Measurements from ENCODE around the gene DAB1.
"Not testable (repeated sequence)": the region's sequence is repeated elsewhere in the genome, so short reads cannot be mapped to it uniquely, and the experiment has no call there.

The DAB1 gene

DNA sequence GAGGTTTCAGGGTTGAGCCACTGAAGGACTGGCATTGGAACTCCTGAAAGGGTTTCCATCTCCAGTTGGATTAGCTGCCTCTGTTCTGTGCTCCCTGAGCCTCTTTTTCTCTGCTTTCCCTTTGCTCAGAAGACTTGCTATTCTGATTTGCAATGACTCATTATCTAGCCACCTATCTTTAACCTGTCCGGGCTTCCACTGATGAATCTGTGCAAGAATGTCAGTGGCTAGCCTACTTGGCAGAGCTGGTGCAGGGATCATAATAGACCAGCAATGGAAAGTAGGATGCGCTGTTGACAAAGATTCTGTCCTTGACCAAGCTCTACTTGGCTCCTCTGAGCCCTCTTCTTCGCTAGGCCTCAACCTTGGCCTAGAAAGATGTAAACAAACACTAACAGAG lies 336.2 kb downstream of the DAB1 start:
- not testable (repeated sequence) for DNase-seq (ENCODE audit: low read depth in 1 of 2, low spot score in 1 of 2)

DNA sequence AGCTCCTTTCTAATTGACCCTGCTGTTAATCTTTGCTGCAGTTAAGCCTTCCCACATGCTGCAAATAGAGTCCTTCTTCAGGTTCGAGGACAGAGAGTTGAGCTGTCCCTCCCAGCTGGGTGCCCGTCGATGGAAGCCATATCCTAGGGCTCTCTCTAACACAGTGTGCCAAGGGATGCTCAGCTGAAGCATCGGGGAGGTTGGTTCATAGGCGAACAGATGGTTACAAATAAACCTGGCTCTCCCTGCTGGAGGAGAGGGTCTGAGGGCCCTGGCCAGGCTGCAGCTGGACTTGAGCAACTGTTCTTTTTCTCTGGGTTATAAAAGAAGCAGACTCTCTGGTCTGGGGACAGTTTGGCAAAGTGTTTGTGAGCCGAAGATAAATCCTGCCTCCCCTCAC lies 337.7 kb downstream of the DAB1 start:
- no peak for DNase-seq (ENCODE audit: low read depth in 1 of 2, low spot score in 1 of 2)

GRCh38 chr1:57084701-57085100 lies 339.2 kb downstream of the DAB1 start:
- no peak for DNase-seq (ENCODE audit: low read depth in 1 of 2, low spot score in 1 of 2)

GRCh38 chr1:57082711-57083439 lies 341.0 kb downstream of the DAB1 start:
- no peak for DNase-seq (ENCODE audit: low read depth in 1 of 2, low spot score in 1 of 2)

- DNase-seq (ENCODE audit: low read depth in 1 of 2, low spot score in 1 of 2), result no peak
Measured at GRCh38 chr1:57079454-57080157, 344.3 kb downstream of the DAB1 start.

DNA sequence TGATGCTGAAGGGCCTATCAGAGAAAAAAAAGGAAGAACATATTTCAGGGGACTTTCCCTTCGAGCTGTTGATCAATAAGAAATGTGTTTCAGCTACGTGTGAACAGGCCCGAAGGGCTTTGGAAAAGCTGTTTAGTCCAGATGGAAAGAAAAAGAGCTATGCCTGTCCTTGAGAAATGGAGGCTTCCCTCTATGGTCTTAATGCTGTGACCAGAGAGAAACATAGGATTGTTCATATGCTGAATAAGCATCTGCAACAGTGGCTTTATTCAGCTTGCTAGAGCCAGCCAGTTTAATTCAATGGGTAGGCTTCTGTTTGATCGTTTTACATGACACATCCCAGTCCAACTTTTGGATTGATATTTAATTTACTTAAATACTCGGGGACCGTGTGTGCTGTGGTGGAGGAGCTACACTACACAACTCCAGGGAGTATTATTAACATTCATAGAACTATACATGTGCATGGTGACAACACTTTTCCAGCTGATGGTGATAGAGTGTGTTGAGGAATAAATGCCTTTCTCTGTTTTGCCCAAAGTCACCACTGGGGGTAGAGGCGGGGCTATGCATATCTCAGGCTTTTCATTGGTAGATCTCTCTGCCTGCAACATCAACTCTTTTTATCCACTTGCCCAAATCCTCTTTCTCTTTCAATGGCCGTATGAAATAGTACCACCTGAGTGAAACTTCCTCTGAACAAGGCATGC lies 351.3 kb downstream of the DAB1 start:
- DNase-seq (ENCODE audit: low read depth in 1 of 2, low spot score in 1 of 2), result no peak

- DNase-seq (ENCODE audit: low read depth in 1 of 2, low spot score in 1 of 2), result no peak
Measured at GRCh38 chr1:57067863-57068262, 356.0 kb downstream of the DAB1 start.

DNA sequence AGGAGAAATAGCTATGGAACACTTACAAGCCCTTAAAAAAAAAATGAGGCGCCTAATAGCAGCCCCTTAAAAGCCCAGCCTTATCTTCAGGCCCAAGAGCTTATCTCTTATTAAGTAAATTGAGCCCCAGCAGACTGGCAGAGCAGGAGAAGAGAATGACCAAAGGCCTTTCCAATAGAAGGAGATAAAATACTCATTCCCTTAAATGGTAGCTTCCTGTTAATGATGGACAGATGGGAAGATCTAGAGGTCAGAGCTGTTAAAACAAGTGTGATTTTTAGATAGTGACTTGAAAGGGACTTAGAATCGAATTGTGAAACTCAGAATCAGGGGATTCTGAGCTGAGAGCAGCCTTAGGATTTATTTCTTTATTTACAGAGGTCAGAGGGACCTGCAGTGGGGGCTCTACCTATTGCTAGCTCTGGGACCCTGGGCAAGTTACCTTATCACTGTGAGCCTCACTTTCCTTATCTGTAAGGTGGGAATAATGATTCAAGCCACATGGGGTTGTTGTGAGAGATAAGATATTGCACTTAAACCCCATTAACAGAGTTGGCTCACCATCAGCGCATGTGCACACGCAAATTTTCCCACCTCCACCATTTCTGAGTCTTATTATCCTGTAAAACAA lies 356.8 kb downstream of the DAB1 start:
- DNase-seq (ENCODE audit: low read depth in 1 of 2, low spot score in 1 of 2), result no peak

GRCh38 chr1:57065442-57065841 lies 358.4 kb downstream of the DAB1 start:
- no peak for DNase-seq (ENCODE audit: low read depth in 1 of 2, low spot score in 1 of 2)

- DNase-seq (ENCODE audit: low read depth in 1 of 2, low spot score in 1 of 2), result no peak
Measured at GRCh38 chr1:57064379-57065140, 359.3 kb downstream of the DAB1 start.

GRCh38 chr1:57063406-57064125 lies 360.3 kb downstream of the DAB1 start:
- no peak for DNase-seq (ENCODE audit: low read depth in 1 of 2, low spot score in 1 of 2)

- DNase-seq (ENCODE audit: low read depth in 1 of 2, low spot score in 1 of 2), result no peak
Measured at GRCh38 chr1:57061369-57061768, 362.5 kb downstream of the DAB1 start.

DNA sequence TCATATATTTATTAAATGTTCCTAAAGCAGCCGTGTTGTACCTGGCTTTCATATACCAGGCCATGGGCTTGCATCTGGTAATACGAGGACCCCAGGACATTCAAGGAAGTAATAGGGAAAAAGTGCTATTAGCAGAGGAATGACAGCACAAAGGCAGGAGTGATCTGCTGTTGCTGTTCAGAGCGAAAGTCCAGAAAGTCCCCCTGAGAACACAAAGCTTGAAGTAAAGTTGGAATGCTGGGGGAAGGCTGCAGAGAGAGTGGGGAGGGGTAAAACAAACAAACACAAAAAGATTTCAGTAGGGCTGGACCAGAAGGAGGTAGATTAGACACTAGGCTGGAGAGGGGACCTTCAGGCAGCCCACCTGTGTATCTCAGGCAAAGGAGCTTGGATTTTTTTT lies 363.4 kb downstream of the DAB1 start:
- DNase-seq (ENCODE audit: low read depth in 1 of 2, low spot score in 1 of 2), result no peak

GRCh38 chr1:57058652-57059501 lies 365.0 kb downstream of the DAB1 start:
- no peak for DNase-seq (ENCODE audit: low read depth in 1 of 2, low spot score in 1 of 2)

DNA sequence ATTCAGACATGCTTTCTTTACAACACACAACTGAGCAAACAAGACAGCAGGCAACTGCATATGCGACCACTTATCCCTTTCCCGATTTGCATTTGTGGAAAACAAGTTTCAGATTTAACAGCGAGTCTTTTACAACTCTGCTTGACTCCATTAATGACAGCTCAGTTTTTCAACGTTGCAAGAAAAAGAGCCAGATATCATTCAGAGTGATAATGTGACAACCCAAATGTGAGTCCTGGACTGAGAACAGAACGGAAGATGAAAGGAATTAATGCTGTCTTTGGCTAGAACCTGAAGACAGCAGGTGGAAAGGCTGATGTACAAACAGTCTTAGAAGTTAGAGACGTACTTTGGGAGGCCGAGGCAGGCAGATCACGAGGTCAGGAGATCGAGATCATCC lies 375.0 kb downstream of the DAB1 start:
- no peak for DNase-seq (ENCODE audit: low read depth in 1 of 2, low spot score in 1 of 2)

DNA sequence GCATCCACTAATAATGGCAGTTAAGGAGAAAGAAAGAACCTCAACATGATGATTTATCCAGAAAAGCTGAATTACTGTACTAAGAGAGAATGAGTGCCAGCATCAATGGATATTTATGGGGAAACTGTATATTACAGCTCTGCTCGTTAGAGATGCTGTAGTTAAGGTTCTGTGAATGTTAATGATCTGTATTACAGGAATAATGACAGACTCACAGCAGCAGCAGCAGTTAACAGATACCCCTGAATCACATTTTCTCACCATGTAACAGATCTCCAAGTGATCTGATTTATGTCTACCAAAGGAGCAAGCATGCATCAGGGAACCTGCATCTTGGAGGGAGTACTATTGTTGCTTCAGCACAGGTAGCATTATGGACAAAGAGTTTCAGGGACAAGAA lies 377.4 kb downstream of the DAB1 start:
- DNase-seq (ENCODE audit: low read depth in 1 of 2, low spot score in 1 of 2), result no peak

DNA sequence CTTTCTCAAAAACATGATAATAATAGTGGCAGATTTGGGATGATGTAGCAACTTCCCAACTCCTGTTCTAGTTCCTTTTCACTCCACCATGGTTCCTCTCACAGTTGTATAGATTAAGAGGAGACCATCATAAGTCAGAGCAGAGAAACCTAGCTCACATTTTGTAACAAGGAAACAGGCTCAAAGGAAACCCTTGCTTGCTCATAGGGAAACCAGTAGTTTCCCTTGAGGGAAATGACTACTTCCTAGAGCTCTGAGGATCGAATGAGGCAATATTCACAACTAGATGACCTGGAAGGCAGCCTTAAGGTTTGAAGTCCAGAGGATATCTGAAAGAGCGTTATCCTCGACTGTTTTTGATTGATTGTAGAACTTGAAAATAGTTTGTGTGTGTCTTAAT lies 382.0 kb downstream of the DAB1 start:
- no peak for DNase-seq (ENCODE audit: low read depth in 1 of 2, low spot score in 1 of 2)

DNA sequence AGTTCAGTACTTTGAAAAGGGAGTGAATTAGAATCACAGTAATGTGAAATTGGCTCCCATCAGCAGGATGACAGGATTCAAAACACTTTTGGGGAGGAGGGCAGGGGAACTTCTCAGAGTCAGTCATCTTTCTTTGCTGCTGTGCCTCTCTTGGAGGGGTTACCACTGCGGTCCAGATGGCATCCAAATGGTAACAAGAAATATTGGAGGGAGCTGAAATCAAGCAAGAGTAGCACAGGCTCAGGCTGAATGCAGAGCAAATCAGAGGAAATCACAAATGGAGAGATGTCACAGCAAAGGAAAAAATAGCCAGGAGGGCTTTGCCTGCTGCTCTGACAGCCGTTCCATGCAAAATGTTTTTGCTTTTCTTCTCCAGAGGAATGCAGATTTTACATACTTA lies 383.0 kb downstream of the DAB1 start:
- no peak for DNase-seq (ENCODE audit: low read depth in 1 of 2, low spot score in 1 of 2)

Data from stimulated activated CD4-positive, alpha-beta T cell treated with anti-CD3 and anti-CD28 coated beads, Interleukin-15, amount 100 ng/mL, for 1 hour (primary cell).